Measurements from ENCODE around the gene GADD45B.

GADD45B gene

GRCh38 chr19:2440515-2440914 lies 35.4 kb upstream of the GADD45B start:
- Histone ChIP-seq H3K4me3 (ENCODE audit: low read depth, low read length) (no peak overlapping the region), H3K4me1 (ENCODE audit: control insufficient read depth, insufficient read depth, low read length) (no peaks in the 10 kb centered on the region), H3K27ac (ENCODE audit: extremely low read depth, low read depth, low read length) (no peak overlapping the region), H3K36me3 (ENCODE audit: control insufficient read depth in 2 of 2, insufficient read depth in 1 of 2, low read length in 2 of 2) (peaks cover 18 to 77% of the 10 kb centered on the region in 2 experiments; a peak in 2 of 3 replicates), H3K9me3 (ENCODE audit: control insufficient read depth, insufficient read depth, low read depth, low read length) (no peaks in the 10 kb centered on the region)
- POLR2A ChIA-PET: interaction anchor here (1.1 to 1.6 kb wide), 2 partner anchors 36 to 38 kb away, joined by 3 to 5 read pairs; partner anchors contain the start of gene GADD45B
- CTCF ChIA-PET: interaction anchor here (0.7 to 0.8 kb wide), 2 partner anchors 171 to 196 kb away, joined by 3 read pairs; no protein-coding TSS in a partner anchor
- no peak for TF ChIP-seq ZNF354C (tag by site-specific recombination; IDR thresholded peaks at IDR 0.05; ENCODE audit: borderline replicate concordance, low read depth)
- TF ChIP-seq ZNF311 (tag by site-specific recombination; IDR thresholded peaks at IDR 0.05; ENCODE audit: borderline replicate concordance): no peak
- no peak for TF ChIP-seq ZNF664 (tag by site-specific recombination; IDR thresholded peaks at IDR 0.05)
- TF ChIP-seq, protein P1, sequence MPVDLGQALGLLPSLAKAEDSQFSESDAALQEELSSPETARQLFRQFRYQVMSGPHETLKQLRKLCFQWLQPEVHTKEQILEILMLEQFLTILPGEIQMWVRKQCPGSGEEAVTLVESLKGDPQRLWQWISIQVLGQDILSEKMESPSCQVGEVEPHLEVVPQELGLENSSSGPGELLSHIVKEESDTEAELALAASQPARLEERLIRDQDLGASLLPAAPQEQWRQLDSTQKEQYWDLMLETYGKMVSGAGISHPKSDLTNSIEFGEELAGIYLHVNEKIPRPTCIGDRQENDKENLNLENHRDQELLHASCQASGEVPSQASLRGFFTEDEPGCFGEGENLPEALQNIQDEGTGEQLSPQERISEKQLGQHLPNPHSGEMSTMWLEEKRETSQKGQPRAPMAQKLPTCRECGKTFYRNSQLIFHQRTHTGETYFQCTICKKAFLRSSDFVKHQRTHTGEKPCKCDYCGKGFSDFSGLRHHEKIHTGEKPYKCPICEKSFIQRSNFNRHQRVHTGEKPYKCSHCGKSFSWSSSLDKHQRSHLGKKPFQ (tag by site-specific recombination; IDR thresholded peaks at IDR 0.05): no peak
- no peak for TF ChIP-seq ZSCAN30 (tag by site-specific recombination; IDR thresholded peaks at IDR 0.05)
- TF ChIP-seq ZNF677 (tag by site-specific recombination; IDR thresholded peaks at IDR 0.05): no peak
- TF ChIP-seq ZBTB8A (tag by site-specific recombination; IDR thresholded peaks at IDR 0.05): no peak
- peak; percentile 58 for TF ChIP-seq TSHZ1 (tag by site-specific recombination; IDR thresholded peaks at IDR 0.05; ENCODE audit: borderline replicate concordance)
- no peak for TF ChIP-seq ZNF394 (tag by site-specific recombination; IDR thresholded peaks at IDR 0.05; ENCODE audit: borderline replicate concordance)
- no peak for TF ChIP-seq ZNF155 (tag by site-specific recombination; IDR thresholded peaks at IDR 0.05)
- peak; percentile 100 for TF ChIP-seq ZBTB17 (tag by site-specific recombination; IDR thresholded peaks at IDR 0.05)
- TF ChIP-seq ZIC2 (tag by site-specific recombination; IDR thresholded peaks at IDR 0.05): no peak
- peak; percentile 100 for TF ChIP-seq ZNF366 (tag by site-specific recombination; conservative IDR thresholded peaks at IDR 0.05)
- 0 out of 2 replicates have a peak, but pooled peaks have one; percentile 42 for TF ChIP-seq ZNF670 (tag by site-specific recombination; IDR thresholded peaks at IDR 0.05; ENCODE audit: low read depth)
- no peak for TF ChIP-seq ZBTB48 (tag by site-specific recombination; IDR thresholded peaks at IDR 0.05)
- TF ChIP-seq, protein P2, sequence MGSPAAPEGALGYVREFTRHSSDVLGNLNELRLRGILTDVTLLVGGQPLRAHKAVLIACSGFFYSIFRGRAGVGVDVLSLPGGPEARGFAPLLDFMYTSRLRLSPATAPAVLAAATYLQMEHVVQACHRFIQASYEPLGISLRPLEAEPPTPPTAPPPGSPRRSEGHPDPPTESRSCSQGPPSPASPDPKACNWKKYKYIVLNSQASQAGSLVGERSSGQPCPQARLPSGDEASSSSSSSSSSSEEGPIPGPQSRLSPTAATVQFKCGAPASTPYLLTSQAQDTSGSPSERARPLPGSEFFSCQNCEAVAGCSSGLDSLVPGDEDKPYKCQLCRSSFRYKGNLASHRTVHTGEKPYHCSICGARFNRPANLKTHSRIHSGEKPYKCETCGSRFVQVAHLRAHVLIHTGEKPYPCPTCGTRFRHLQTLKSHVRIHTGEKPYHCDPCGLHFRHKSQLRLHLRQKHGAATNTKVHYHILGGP (tag by site-specific recombination; IDR thresholded peaks at IDR 0.05): no peak; the same call in 1 of the 2 replicates
- no peak for TF ChIP-seq ZNF23 (tag by site-specific recombination; IDR thresholded peaks at IDR 0.05; ENCODE audit: borderline replicate concordance)
- TF ChIP-seq ZNF776 (tag by site-specific recombination; IDR thresholded peaks at IDR 0.05; ENCODE audit: borderline replicate concordance): peak; percentile 61; the same call in 1 of the 2 replicates
- TF ChIP-seq, protein P3, sequence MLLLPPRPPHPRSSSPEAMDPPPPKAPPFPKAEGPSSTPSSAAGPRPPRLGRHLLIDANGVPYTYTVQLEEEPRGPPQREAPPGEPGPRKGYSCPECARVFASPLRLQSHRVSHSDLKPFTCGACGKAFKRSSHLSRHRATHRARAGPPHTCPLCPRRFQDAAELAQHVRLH (tag by site-specific recombination; IDR thresholded peaks at IDR 0.05): no peak
- no peak for TF ChIP-seq ZNF596 (tag by site-specific recombination; IDR thresholded peaks at IDR 0.05)
- TF ChIP-seq, protein P4, sequence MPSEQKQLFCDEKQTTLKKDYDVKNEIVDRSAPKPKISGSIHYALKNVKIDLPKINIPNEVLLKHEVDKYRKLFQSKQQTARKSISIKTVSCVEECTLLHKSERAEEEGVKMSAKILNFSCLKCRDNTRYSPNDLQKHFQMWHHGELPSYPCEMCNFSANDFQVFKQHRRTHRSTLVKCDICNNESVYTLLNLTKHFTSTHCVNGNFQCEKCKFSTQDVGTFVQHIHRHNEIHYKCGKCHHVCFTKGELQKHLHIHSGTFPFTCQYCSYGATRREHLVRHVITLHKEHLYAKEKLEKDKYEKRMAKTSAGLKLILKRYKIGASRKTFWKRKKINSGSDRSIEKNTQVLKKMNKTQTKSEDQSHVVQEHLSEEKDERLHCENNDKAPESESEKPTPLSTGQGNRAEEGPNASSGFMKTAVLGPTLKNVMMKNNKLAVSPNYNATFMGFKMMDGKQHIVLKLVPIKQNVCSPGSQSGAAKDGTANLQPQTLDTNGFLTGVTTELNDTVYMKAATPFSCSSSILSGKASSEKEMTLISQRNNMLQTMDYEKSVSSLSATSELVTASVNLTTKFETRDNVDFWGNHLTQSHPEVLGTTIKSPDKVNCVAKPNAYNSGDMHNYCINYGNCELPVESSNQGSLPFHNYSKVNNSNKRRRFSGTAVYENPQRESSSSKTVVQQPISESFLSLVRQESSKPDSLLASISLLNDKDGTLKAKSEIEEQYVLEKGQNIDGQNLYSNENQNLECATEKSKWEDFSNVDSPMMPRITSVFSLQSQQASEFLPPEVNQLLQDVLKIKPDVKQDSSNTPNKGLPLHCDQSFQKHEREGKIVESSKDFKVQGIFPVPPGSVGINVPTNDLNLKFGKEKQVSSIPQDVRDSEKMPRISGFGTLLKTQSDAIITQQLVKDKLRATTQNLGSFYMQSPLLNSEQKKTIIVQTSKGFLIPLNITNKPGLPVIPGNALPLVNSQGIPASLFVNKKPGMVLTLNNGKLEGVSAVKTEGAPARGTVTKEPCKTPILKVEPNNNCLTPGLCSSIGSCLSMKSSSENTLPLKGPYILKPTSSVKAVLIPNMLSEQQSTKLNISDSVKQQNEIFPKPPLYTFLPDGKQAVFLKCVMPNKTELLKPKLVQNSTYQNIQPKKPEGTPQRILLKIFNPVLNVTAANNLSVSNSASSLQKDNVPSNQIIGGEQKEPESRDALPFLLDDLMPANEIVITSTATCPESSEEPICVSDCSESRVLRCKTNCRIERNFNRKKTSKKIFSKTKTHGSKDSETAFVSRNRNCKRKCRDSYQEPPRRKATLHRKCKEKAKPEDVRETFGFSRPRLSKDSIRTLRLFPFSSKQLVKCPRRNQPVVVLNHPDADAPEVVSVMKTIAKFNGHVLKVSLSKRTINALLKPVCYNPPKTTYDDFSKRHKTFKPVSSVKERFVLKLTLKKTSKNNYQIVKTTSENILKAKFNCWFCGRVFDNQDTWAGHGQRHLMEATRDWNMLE (tag by site-specific recombination; conservative IDR thresholded peaks at IDR 0.05; ENCODE audit: low read depth): no peak
- no peak for TF ChIP-seq WT1 (tag by site-specific recombination; IDR thresholded peaks at IDR 0.05)
- TF ChIP-seq ZNF792 (tag by site-specific recombination; IDR thresholded peaks at IDR 0.05): no peak
- TF ChIP-seq KLF9 (tag by site-specific recombination; IDR thresholded peaks at IDR 0.05; ENCODE audit: low read depth): no peak

Measured in HEK293 (cell line).